Measurements from ENCODE around the gene UBE3A. TPM values are rescaled to one million over a fixed set of nuclear protein-coding genes. Genes with fewer than 3 reads are reported as not detected.
"Not testable (repeated sequence)": the region's sequence is repeated elsewhere in the genome, so short reads cannot be mapped to it uniquely, and the experiment has no call there.

The UBE3A gene
- total RNA-seq, 1 experiment from 2014 or later, result 104 TPM

- CTCF ChIA-PET, result no interaction called here
Measured at GRCh38 chr15:25415217-25415616, 23.6 kb downstream of the UBE3A start.

GRCh38 chr15:25410649-25411048, 28.2 kb downstream of the UBE3A start:
- ATAC-seq (no peak), DNase-seq (ENCODE audit: low read depth, low spot score) (no peak)
- intact Hi-C loops (cut with micrococcal nuclease), result no loop called here
- Histone ChIP-seq H3K4me1 (ENCODE audit: control insufficient read depth in 1 of 2, insufficient read depth in 2 of 2, low read length in 2 of 2) (no peaks in the 10 kb centered on the region), H3K9ac (ENCODE audit: low read length) (no peak overlapping the region), H3K4me3 (replicated peaks in 1 of 2; ENCODE audit: low read depth in 1 of 2, low read length in 2 of 2) (no peak overlapping the region), H3K27ac (ENCODE audit: low read depth, low read length) (no peak overlapping the region), H3K9me2 (ENCODE audit: insufficient read depth) (no peaks in the 10 kb centered on the region), H4K20me1 (ENCODE audit: insufficient read depth) (peaks cover 19% of the 10 kb centered on the region; the same call in 1 of the 2 replicates), H3K79me2 (ENCODE audit: insufficient read depth, low read length) (peaks cover 100% of the 10 kb centered on the region), H3K36me3 (ENCODE audit: control insufficient read depth in 1 of 2, insufficient read depth in 2 of 2, low read length in 2 of 2) (0 out of 4 replicates have a peak, but pooled peaks cover 0 to 5% of the 10 kb centered on the region in 2 experiments), H3K4me2 (ENCODE audit: low read length) (no peak overlapping the region), H3K9me3 (ENCODE audit: control insufficient read depth in 1 of 2, insufficient read depth in 1 of 2, low read depth in 1 of 2, low read length in 2 of 2) (no peaks in the 10 kb centered on the region), H2AFZ (ENCODE audit: low read depth, low read length, poor library complexity, severe bottlenecking) (no peak overlapping the region), H3K27me3 (ENCODE audit: insufficient read depth, low read length) (no peaks in the 10 kb centered on the region)
- TF ChIP-seq POLR2A (IDR thresholded peaks at IDR 0.05; ENCODE audit: borderline replicate concordance, extremely low read depth, insufficient read depth, insufficient read length), result no peak
- TF ChIP-seq CBX3 (IDR thresholded peaks at IDR 0.05; ENCODE audit: low read depth), result no peak
- no peak for TF ChIP-seq RAD21 (IDR thresholded peaks at IDR 0.05; ENCODE audit: low read depth)
- no peak for TF ChIP-seq TCF7L2 (IDR thresholded peaks at IDR 0.05; ENCODE audit: borderline replicate concordance, extremely low read depth, insufficient read depth, insufficient read length)
- ChIA-PET CTCF (no interaction called here), RAD21 (ENCODE audit: low non-redundant PET in 1 of 2, low total read pairs in 2 of 2, uncharacterized antibody in 2 of 2, unreplicated experiment in 2 of 2) (no interaction called here), POLR2A (interaction anchor here (1.5 kb wide), 1 partner anchor 23 kb away, joined by 4 read pairs; no protein-coding TSS in a partner anchor)
- BruUV-seq (replicated peaks), result no TSS peak

More at GRCh38 chr15:25415217-25415616, 23.6 kb downstream of the UBE3A start:
- DNase-seq (ENCODE audit: low read depth, low spot score) (no peak), ATAC-seq (no peak)
- ChIA-PET RAD21 (ENCODE audit: low non-redundant PET in 1 of 2, low total read pairs in 2 of 2, uncharacterized antibody in 2 of 2, unreplicated experiment in 2 of 2) (no interaction called here), POLR2A (no interaction called here)
- Histone ChIP-seq H2AFZ (ENCODE audit: low read depth, low read length, poor library complexity, severe bottlenecking) (no peak overlapping the region), H3K4me2 (ENCODE audit: low read length) (no peak overlapping the region), H3K36me3 (ENCODE audit: control insufficient read depth in 1 of 2, insufficient read depth in 2 of 2, low read length in 2 of 2) (no peaks in the 10 kb centered on the region; a peak in 1 of 4 replicates), H3K4me1 (ENCODE audit: control insufficient read depth in 1 of 2, insufficient read depth in 2 of 2, low read length in 2 of 2) (no peaks in the 10 kb centered on the region), H3K9ac (ENCODE audit: low read length) (no peak overlapping the region), H3K27ac (ENCODE audit: low read depth, low read length) (no peak overlapping the region), H3K9me2 (ENCODE audit: insufficient read depth) (no peaks in the 10 kb centered on the region), H3K9me3 (ENCODE audit: control insufficient read depth in 1 of 2, insufficient read depth in 1 of 2, low read depth in 1 of 2, low read length in 2 of 2) (no peaks in the 10 kb centered on the region), H3K27me3 (ENCODE audit: insufficient read depth, low read length) (no peaks in the 10 kb centered on the region), H3K79me2 (ENCODE audit: insufficient read depth, low read length) (peaks cover 100% of the 10 kb centered on the region), H4K20me1 (ENCODE audit: insufficient read depth) (peaks cover 17% of the 10 kb centered on the region; the same call in 1 of the 2 replicates), H3K4me3 (replicated peaks in 1 of 2; ENCODE audit: low read depth in 1 of 2, low read length in 2 of 2) (no peak overlapping the region)
- BruUV-seq (replicated peaks), result no TSS peak
- TF ChIP-seq JUND (IDR thresholded peaks at IDR 0.05) (no peak), EZH2phosphoT487 (IDR thresholded peaks at IDR 0.05; ENCODE audit: borderline replicate concordance) (no peak), FOSL1 (IDR thresholded peaks at IDR 0.05; ENCODE audit: low read depth) (no peak), SP1 (IDR thresholded peaks at IDR 0.05; ENCODE audit: low read depth) (no peak), ZNF274 (IDR thresholded peaks at IDR 0.05; ENCODE audit: low read depth, low read length) (no peak), POLR2A (IDR thresholded peaks at IDR 0.05; ENCODE audit: borderline replicate concordance, extremely low read depth, insufficient read depth, insufficient read length) (no peak), YY1 (IDR thresholded peaks at IDR 0.05; ENCODE audit: extremely low read depth, insufficient replicate concordance, low read depth, low read length) (no peak)
- intact Hi-C loops (cut with micrococcal nuclease), result loop anchor here (5.0 kb wide), 1 partner anchor 38 kb away; no protein-coding TSS in a partner anchor

- RAD21 ChIA-PET (ENCODE audit: low non-redundant PET in 1 of 2, low total read pairs in 2 of 2, uncharacterized antibody in 2 of 2, unreplicated experiment in 2 of 2); H3K27ac ChIP-seq (ENCODE audit: low read depth, low read length); H2AFZ ChIP-seq (ENCODE audit: low read depth, low read length, poor library complexity, severe bottlenecking); H3K27me3 ChIP-seq (ENCODE audit: insufficient read depth, low read length); intact Hi-C loops (cut with micrococcal nuclease); H3K9ac ChIP-seq (ENCODE audit: low read length); ATAC-seq; POLR2A ChIA-PET; H3K4me1 ChIP-seq (ENCODE audit: control insufficient read depth in 1 of 2, insufficient read depth in 2 of 2, low read length in 2 of 2); DNase-seq (ENCODE audit: low read depth, low spot score); BruUV-seq (replicated peaks); H3K4me2 ChIP-seq (ENCODE audit: low read length); CTCF ChIA-PET; H3K9me2 ChIP-seq (ENCODE audit: insufficient read depth); H3K4me3 ChIP-seq (replicated peaks in 1 of 2; ENCODE audit: low read depth in 1 of 2, low read length in 2 of 2); H3K9me3 ChIP-seq (ENCODE audit: control insufficient read depth in 1 of 2, insufficient read depth in 1 of 2, low read depth in 1 of 2, low read length in 2 of 2): not testable (repeated sequence)
- H3K36me3 ChIP-seq (ENCODE audit: control insufficient read depth in 1 of 2, insufficient read depth in 2 of 2, low read length in 2 of 2), result peaks cover 0 to 11% of the 10 kb centered on the region in 2 experiments; a peak in 1 of 4 replicates
- peaks cover 20% of the 10 kb centered on the region; the same call in 1 of the 2 replicates for H4K20me1 ChIP-seq (ENCODE audit: insufficient read depth)
- H3K79me2 ChIP-seq (ENCODE audit: insufficient read depth, low read length), result peaks cover 100% of the 10 kb centered on the region
Measured at GRCh38 chr15:25409731-25410130, 29.1 kb downstream of the UBE3A start.
